Heart left ventricle (tissue), 13 donors: ENCODE results near the gene ZNF287.

Source experiments
- POLR2A ChIP-seq, 2 donors: fragments of 450-650 bp; IDR thresholded peaks; one replicate each; pipeline ENCODE4 v1.6.1; 2017; ENCODE audit warnings: antibody characterized with exemption in 2 of 2, mild to moderate bottlenecking in 2 of 2, moderate library complexity in 2 of 2
- TF ChIP-seq, protein P1 (sequence below), 12 donors: fragments of 200-600 bp; sonication (generic) in 4 of 12; IDR thresholded peaks; one replicate each; pipeline versions ENCODE4 v1.5.0 to v1.8.0; 2018 to 2022; ENCODE audit warnings: antibody characterized with exemption in 12 of 12, mild to moderate bottlenecking in 5 of 12
- donor health status: ischemic (EF 13 %, LVEDD 7.1; RV severe dilation, severe dysfunction).
- donor health status: DM: no; HTN: yes; CAD: no.
- donor health status: DM: no; HTN: no; CAD: no.
- donor health status: ischemic (EF 25% LVEDD 6.9; RV normal size, moderate dysfunction).
- donor health status: ischemic (EF 25% LVEDD 5.7; RV mildly dilated, moderate dysfunction).
- donor health status: ischemic (EF 35%, LVEDD 5.7; RV mildly dilated, moderate dysfunction).
- donor health status: nonischemic (EF 11% LVEDD 7.7; RV severe dilation, severe dysfunction).
- donor health status: DM: yes; HTN: yes; CAD: no.
- donor health status: PGD.
- donor health status: ischemic (EF 29% LVEDD 5.4; RV normal size, mild dysfunction).
- donor health status: nonischemic (EF 23%, LVEDD 6.1; RV moderate dilation, normal function).

- TF ChIP-seq POLR2A (IDR thresholded peaks at IDR 0.05): peak in 1 of 2 donors; percentile 72
- TF ChIP-seq, protein P1, sequence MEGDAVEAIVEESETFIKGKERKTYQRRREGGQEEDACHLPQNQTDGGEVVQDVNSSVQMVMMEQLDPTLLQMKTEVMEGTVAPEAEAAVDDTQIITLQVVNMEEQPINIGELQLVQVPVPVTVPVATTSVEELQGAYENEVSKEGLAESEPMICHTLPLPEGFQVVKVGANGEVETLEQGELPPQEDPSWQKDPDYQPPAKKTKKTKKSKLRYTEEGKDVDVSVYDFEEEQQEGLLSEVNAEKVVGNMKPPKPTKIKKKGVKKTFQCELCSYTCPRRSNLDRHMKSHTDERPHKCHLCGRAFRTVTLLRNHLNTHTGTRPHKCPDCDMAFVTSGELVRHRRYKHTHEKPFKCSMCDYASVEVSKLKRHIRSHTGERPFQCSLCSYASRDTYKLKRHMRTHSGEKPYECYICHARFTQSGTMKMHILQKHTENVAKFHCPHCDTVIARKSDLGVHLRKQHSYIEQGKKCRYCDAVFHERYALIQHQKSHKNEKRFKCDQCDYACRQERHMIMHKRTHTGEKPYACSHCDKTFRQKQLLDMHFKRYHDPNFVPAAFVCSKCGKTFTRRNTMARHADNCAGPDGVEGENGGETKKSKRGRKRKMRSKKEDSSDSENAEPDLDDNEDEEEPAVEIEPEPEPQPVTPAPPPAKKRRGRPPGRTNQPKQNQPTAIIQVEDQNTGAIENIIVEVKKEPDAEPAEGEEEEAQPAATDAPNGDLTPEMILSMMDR (IDR thresholded peaks at IDR 0.05): no peak
These were observed at the start of gene ZNF287 for GRCh38 chr17:16568541-16569357.
